SHP77 treated with DMSO at 0.1 percent for 48 hours (cell line): Measurements from ENCODE around the gene TMEM184B.
"Not testable (repeated sequence)": the region's sequence is repeated elsewhere in the genome, so short reads cannot be mapped to it uniquely, and the experiment has no call there.

ENCODE experiments used
- DNase-seq: peaks from one replicate; lab custom pipeline; 2025; lab: John Stamatoyannopoulos, UW

The TMEM184B gene

GRCh38 chr22:38181453-38182200 lies 91.2 kb downstream of the TMEM184B start, which contains the start of gene PLA2G6:
TSS of gene PLA2G6 (minus strand) at chr22:38181830. CDS start at chr22:38169426, 12,404 bp downstream.
- DNase-seq: peak; percentile 97

- DNase-seq: no peak
Measured at GRCh38 chr22:38180841-38181452, 91.9 kb downstream of the TMEM184B start.

GRCh38 chr22:38178605-38178937 lies 94.2 kb downstream of the TMEM184B start:
- not testable (repeated sequence) for DNase-seq

- DNase-seq: peak; percentile 36
Measured at GRCh38 chr22:38177926-38178604, 94.7 kb downstream of the TMEM184B start.

GRCh38 chr22:38177571-38177925 lies 95.3 kb downstream of the TMEM184B start:
- not testable (repeated sequence) for DNase-seq

- no peak for DNase-seq
Measured at GRCh38 chr22:38177044-38177443, 95.8 kb downstream of the TMEM184B start.

GRCh38 chr22:38176170-38176741 lies 96.6 kb downstream of the TMEM184B start:
- peak; percentile 71 for DNase-seq

- DNase-seq: no peak
Measured at GRCh38 chr22:38175206-38176118, 97.3 kb downstream of the TMEM184B start.

- no peak for DNase-seq
Measured at GRCh38 chr22:38174626-38175025, 98.2 kb downstream of the TMEM184B start.

- DNase-seq: no peak
Measured at GRCh38 chr22:38173641-38173906, 99.2 kb downstream of the TMEM184B start.

- DNase-seq: peak; percentile 67
Measured at GRCh38 chr22:38172832-38173640, 99.8 kb downstream of the TMEM184B start.

- DNase-seq: peak; percentile 71
Measured at GRCh38 chr22:38171927-38172831, 100.6 kb downstream of the TMEM184B start.

- DNase-seq: no peak
Measured at GRCh38 chr22:38170469-38170868, 102.3 kb downstream of the TMEM184B start.
